Islet precursor cell (in vitro differentiated cells): ENCODE measurements around the gene TCF7L2.

Source experiments
- DNase-seq: peaks from one replicate; pipeline ENCODE4 v3.0.0-alpha.2; 2018

Gene TCF7L2

DNA sequence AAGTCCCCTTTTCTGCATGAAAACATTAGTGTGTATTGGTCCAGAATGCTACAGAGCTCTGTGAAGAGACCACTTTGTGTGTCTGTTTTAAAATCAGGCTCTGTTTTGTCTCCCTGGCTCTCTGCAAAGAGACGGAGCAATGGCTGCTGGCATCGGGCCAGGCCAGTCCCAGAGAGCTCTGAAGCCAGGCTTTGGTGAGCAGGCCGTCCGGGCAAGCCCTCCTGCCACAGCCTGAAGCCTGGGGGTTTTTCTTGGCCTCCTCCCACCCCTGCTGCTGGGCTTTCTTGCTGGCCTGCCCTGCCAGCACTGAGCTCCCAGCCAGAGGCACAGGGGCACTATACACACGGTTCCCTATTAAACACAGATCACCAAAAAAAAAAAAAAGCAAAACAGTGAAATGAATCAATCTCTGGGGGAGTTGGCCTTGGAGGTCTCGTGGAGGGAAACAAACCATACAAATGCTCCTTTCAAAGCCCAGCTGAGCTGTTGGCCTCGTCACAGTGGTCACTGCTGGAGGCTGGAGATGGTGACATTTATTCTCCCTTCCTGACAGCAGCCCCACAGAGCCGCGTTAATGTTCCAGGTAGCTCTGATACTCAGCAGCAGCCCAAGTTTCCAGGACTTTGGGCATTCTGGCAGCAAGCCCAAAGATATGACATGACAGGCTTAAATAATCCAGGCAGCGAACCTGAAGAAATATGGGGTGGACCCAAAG is 237.2 kb downstream of the TCF7L2 start:
- DNase-seq, result peak; percentile 49

DNA sequence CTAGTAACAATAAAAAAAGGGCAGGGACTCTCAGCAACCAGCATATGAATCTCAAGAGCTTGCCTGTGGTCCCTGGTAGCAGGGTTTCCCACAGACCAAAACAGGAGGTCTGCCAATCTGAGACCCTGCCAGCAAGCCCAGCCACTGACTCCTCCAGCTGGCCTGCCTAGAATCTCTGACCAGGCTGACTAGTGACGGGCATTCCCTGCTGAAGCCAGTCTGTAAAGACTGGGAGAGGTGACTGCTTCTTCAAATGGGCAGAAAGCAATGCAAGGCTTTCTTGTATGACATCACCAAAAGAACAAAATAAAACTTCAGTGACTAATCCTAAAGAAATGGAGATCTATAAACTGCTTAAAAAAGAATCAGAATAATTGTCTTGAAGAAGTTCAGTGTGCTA is 249.4 kb downstream of the TCF7L2 start:
- DNase-seq, result peak; percentile 71

DNA sequence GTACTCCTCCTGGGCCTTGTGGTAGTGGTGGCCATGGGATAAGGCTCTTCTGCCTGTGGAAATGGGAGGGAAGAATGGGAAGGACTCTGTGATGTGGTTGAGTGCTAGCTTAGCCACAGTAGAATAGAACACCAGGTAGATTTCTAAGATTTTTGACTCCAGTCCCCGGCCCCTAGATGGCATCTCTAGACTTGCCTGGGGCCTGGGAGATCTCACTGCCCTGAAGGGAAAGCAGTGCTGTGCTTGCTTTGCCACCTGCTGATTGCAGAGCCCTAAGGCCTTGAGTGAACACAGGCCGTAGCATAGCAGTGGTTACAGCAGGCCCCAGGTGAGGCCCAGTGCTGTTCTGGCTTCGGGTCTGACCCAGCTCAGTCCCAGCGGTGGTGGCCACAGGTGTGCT is 252.0 kb downstream of the TCF7L2 start:
- peak; percentile 68 for DNase-seq

DNA sequence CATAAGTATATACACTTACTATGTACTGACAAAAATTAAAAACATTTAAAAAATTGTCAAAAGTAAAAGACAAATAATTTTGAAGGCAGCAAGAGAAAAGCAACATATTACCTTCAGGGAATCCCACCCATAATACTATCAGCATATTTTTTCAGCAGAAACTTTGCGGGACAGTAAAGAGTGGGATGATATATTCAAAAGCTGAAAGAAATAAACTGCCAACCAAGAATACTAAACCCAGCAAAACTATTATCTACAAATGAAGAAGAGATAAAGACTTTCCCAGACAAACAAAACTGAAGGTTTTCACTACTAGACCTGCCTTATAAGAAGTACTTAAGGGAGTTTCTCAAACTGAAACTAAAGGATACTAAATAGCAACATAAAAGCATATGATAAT is 257.9 kb downstream of the TCF7L2 start:
- DNase-seq, result no peak

DNA sequence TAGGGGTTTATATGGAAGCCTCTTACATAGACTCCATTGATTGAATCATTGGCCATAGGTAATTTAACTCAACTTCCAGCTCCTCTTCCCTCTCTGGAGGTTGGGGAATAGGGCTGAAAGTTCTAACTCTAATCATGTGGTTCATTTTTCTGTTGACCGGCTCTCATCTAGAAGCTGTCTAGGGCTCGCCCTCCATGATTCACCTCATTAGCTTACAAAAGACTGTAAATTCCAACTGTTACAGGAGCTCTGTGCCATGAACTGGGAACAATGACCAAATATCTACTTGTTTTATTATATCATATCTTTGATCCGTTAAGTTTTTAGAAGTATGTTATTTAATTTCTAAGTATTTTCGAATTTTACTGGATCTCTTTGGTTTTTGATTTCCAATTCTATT is 263.0 kb downstream of the TCF7L2 start:
- no peak for DNase-seq

DNA sequence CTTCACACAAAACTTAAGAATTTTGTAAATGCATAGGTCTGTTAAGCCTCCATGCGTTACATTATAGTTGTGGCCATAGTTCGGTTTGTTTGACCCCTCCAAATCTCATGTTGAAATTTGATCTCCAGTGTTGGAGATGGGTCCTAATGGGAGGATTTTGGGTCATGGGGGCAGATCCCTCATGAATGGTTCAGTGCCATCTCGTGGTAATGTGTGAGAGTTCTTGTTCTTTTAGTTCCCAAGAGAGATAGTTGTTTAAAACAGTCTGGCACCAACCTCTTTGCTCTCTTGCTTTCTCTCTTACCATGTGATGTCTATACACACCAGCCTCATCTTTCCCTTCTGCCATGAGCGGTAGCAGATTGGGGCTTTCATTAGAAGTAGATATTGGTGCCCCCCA is 264.3 kb downstream of the TCF7L2 start:
- no peak for DNase-seq

DNA sequence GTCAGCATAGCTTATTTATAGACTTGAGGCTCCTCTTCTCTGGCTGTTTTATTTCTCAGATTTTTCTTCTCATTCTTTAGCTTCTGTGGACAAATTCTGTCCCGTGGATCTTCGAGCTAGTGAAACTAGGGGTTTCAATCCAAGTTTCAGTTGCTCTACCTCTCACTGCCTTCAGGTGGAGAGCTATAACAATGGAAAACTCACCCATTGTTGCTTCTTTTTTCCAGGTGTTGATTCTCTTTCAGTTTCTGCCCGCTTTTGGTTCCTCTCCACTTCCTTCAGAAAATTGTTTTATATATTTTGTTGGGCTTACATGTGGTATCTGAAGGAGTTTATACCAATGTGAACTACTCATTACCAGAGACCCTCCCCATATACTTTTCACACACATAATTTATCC is 266.1 kb downstream of the TCF7L2 start:
- no peak for DNase-seq
